Stomach (tissue), 4 donors: ENCODE measurements around the gene PIGL.

ENCODE experiments used
- CTCF ChIP-seq, 7 experiments: fragments of 450-650 bp in 4 of 7; fragments of 200-600 bp in 3 of 7; sonication (generic) in 3 of 7; IDR thresholded peaks; one replicate each; pipeline ENCODE4 v1.5.1; 2016 to 2019; ENCODE audit warnings: antibody characterized with exemption in 7 of 7, control low read depth in 2 of 7, mild to moderate bottlenecking in 1 of 7
- EP300 ChIP-seq: sonication (generic); formaldehyde crosslinking; IDR thresholded peaks from one replicate; pipeline ENCODE4 v1.6.1; 2017; ENCODE audit warnings: antibody characterized with exemption
- POLR2A ChIP-seq, 4 donors: fragments of 450-650 bp; IDR thresholded peaks; one replicate each; pipeline ENCODE4 v1.6.1; 2016; ENCODE audit warnings: antibody characterized with exemption in 4 of 4, control low read depth in 2 of 4, mild to moderate bottlenecking in 1 of 4, moderate library complexity in 1 of 4

GRCh38 chr17:16328997-16329396 lies 112.0 kb downstream of the PIGL start:
- TF ChIP-seq EP300 (no peak), CTCF (IDR thresholded peaks at IDR 0.05) (no peak), POLR2A (IDR thresholded peaks at IDR 0.05) (no peak)
